Esophagus muscularis mucosa (tissue), 3 donors: Measurements from ENCODE around the gene KARS1.

Experiments
- CTCF ChIP-seq, 3 experiments: fragments of 200-600 bp in 2 of 3; fragments of 450-650 bp in 1 of 3; sonication (generic) in 2 of 3; IDR thresholded peaks; one replicate each; pipeline ENCODE4 v1.5.1; 2017 to 2019; ENCODE audit warnings: antibody characterized with exemption in 3 of 3, mild to moderate bottlenecking in 2 of 3, moderate library complexity in 1 of 3
- POLR2A ChIP-seq: fragments of 450-650 bp; IDR thresholded peaks from one replicate; pipeline ENCODE4 v1.6.1; 2017; ENCODE audit warnings: antibody characterized with exemption, moderate library complexity, mild to moderate bottlenecking, low read depth
- POLR2AphosphoS5 ChIP-seq, 2 donors: sonication (generic); formaldehyde crosslinking; IDR thresholded peaks; one replicate each; pipeline ENCODE4 v1.6.1; 2017; ENCODE audit warnings: antibody characterized with exemption in 2 of 2

GRCh38 chr16:75667503-75667902 is 20.0 kb upstream of the KARS1 start:
- TF ChIP-seq CTCF (IDR thresholded peaks at IDR 0.05) (no peak), POLR2AphosphoS5 (IDR thresholded peaks at IDR 0.05) (no peak), POLR2A (no peak)
